GM18517 (cell line): ENCODE data around the gene TFDP3.

Experiments used
- ATAC-seq: cut with Tn5 transposase; IDR thresholded peaks from one replicate; pipeline ENCODE4 v1.9.1; 2021; ENCODE audit warnings: mild to moderate bottlenecking, moderate library complexity; ENCODE audit not compliant: unreplicated experiment

The TFDP3 gene, protein sequence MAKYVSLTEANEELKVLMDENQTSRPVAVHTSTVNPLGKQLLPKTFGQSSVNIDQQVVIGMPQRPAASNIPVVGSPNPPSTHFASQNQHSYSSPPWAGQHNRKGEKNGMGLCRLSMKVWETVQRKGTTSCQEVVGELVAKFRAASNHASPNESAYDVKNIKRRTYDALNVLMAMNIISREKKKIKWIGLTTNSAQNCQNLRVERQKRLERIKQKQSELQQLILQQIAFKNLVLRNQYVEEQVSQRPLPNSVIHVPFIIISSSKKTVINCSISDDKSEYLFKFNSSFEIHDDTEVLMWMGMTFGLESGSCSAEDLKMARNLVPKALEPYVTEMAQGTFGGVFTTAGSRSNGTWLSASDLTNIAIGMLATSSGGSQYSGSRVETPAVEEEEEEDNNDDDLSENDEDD

DNA sequence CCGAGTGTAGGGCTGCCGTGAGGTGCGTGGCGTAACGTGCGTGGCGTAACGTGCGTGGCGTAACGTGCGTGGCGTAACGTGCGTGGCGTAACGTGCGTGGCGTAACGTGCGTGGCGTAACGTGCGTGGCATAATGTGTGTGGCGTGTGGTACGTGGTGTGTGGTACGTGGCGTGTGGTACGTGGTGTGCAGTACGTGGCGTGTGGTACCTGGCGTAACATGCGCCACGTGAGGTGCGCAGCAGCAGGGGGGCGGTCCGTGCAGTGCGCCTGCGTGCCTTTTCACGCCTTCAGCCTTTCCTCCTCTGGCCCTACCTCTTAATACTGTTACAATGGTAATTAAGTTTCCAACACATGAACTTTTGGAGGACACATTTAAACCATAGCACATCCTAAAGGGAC is at the start of gene TFDP3:
Gene TFDP3, minus strand, starts transcription at position 26 of the 400 bp plus-strand sequence. CDS start 95 bp downstream, outside the sequence.
- no peak for ATAC-seq

DNA sequence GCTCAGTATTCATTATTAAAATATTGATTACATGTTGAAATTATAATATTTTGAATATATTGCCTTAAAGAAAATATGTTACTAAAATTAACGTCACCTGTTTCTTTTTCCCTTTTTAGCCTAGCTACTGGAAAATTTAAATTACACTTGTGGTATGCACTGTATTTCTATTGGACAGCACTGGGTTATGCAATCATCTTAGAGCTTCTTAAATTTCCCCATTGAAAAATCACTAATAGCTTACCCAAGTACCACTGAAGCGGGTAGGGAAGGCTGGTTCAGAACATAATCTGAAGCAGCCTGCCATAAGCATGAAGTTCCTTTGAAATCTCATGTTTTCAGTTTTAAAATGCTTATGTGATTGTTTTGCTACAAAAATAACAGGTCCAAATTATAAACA is 49.5 kb upstream of the TFDP3 start:
- ATAC-seq = no peak

DNA sequence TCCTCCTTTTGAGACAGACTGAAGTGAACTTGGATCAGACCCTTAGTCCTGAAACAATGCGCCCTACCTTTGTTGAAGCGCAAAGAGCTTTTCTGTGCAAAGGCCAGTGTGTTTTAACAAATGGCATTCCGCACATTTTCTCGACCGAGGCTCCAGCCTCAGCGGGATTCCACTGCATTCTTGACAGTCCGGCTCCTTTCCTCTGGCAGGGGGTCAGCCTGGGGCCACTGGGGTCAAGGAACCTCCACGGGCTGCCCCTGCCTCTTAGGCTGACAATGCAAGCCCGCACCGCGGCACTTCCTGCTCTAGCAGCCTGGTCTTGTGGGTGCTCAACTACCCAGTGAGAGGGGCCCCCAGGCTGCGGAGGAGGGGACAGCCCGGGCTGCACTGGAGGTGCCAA is 47.2 kb upstream of the TFDP3 start:
- no peak for ATAC-seq

DNA sequence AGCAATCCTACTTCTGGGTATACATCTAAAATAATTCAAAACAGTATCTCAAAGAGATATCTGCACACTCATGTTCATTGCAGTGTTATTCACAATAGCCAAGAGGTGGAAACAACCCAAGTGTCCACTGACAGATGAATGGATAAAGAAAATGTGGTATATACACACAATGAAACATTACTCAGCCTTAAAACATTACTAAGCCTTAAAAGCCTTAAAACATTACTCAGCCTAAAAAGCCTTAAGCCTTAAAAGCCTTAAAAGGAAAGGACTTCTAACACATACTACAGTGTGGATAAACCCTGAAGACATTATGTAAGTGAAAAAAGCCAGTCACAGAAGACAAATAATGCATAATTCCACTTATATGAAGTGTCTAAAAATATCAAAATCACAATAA is 40.3 kb upstream of the TFDP3 start:
- ATAC-seq = no peak

DNA sequence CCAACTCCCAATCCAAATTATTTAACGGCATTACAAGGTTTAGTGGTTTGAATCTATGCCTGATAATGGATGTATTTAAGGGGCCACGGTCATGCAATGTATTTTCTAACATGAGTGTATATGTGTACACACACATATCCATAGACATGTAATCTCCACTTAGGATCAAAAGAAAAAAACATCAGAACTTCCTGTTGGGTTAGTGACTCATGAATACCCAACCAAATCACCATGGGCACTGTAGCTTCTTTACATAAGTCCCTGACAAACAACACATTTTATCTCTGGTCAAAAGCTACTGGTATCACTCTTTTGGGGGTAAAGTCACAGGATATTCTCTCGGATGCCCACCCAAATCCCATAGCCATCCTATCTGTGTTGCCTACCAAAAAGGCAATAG is 36.5 kb upstream of the TFDP3 start:
- ATAC-seq = no peak

DNA sequence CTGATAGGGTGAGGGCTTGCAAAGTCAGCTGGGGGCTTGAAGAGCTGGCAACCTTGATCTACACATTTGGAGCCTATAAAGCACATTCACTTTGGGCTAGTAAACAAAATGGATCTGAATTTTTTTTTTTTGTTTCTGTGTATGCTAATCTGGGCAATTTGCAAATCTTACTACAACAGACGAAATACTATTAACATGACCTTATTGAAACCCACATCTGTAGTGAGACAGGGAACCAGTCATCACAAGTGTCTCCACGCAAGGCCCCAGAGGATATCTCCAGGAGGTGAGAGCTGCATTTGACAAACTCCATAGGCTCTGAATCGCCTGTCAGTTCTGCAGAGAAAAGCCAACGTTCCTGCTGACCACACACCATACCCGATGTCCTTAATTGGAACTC is 33.0 kb upstream of the TFDP3 start:
- no peak for ATAC-seq

DNA sequence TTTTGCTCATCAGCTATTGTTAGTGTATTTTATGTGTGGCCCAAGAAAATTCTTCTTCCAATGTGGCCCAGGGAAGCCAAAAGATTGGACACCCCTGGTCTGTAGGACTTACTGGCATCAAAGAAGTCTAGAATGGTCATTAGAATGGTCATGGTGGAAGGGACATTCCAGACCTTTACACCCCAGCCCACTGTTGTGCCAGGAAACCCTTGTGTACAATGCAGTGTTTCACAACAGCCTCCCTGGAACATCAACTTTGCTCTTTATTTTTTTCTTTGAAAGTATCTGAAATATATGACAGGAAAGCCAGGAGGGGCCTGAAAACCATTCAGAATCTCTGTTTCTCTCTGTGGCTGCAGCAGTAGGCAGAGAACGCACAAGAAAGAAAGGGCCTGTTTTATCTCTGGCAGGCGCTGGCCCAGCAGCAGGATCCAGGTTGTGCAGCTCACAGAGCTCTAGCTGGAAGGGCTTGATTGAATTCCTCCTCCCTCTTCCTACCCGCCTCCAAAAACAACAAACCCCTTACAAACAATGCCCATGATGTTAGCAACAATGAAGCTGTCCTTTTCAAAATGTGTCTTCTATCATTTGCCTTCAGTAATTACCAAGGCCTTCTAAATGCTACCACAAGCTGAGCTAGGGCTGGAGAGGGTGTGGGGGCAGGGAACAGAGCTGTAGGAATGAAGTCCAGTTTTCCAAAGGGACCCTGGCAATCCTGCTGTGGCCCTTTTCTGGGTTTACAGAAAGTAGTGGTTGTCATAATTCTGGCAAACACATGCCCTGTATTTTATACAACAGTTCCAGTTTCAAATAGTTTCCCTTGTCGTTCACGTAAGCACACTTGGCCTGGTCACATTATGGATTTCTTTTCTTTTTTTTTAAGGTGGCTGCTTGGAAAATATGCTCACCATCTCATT is 32.3 kb upstream of the TFDP3 start:
- no peak for ATAC-seq

DNA sequence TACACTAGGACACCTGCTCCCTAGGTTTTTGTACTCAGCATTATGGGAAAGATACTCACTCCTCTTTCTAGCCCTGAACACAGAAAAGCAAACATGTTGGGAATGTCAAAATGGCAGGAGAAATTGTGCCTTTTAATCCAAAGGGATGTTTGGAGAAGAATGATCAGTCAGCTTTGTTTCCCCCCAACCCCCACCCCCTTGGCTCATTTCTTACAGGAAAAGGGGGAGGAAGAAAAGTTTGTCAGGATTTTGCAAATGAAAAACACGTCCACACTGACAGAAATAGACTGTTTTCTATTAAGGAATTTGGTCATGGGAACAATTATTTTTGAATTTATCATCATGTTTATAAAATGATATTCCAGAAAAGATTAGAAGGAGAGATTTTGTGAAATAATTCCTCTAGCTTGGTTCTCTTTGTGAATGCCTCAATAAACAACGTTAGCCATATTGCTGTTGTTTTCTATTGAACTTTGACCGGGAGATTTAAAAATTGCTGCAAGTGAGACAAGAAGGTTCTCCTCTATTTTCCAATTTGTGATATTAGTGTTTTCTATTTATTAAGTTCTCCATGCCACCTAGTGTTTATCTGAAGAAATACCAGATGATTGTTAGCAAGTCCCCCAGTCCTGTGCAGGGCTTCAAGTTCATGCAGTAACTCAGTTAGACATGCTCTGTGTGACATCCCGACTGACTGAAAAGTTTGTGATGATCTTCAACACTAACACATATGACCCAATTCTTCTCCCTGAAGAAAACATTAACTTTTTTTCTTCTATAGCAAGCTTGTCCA is 31.3 kb upstream of the TFDP3 start:
- ATAC-seq = no peak

DNA sequence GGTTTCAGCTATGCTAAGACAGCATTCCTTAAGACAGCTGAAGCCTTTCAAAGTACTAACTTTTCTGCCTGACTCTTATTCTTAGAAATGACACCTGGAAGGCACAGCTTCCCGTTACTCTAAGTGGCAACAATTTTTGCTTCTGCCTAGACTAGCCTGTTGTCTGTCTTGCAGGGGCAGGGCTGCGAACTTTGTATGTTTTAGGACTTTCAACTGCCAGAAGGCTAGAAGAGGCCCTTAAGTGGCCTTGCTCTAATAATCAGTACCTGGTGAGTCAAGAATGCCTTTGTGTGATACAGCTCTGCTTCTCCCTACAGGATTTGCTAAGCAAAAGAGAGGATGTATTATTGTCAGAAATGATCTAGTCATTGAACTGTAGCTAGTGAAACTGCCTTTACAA is 30.0 kb upstream of the TFDP3 start:
- no peak for ATAC-seq

DNA sequence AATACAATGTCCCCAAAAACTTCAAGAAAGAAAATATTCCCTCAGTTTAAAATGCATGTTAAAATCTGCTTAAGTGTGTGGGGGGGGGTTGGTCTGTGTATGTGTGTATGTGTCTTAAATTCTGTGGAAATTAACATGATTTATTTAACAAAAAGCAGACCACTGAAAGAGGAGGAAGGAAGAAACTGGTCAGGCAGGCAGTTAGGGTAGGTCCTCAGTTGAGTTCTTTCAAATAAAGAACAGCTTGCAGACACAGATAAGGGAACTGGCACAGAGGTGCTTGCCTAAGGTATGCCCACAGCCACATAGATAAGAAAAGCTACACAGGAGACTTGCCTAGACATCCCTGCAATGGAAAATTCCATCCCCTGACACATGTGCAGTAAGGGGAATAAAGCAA is 28.8 kb upstream of the TFDP3 start:
- ATAC-seq = no peak

DNA sequence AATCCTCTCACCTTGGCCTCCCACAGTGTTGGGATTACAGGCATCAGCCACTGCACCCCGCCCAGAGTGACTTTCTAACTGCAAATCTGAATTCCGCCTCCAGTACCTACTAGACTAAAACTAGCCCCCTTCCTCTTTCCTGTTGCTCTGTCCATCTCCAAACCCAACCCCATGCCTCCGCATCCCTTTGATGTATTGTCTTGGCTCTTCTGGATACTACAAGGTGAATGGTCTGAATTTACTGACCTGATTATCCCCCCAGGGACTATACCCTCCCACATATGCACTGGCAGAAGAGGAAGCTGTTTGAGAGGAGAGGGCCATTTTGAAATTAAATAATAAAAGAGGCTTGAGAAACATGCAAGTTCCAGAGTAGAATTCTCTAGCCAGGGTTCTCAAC is 17.7 kb upstream of the TFDP3 start:
- no peak for ATAC-seq

DNA sequence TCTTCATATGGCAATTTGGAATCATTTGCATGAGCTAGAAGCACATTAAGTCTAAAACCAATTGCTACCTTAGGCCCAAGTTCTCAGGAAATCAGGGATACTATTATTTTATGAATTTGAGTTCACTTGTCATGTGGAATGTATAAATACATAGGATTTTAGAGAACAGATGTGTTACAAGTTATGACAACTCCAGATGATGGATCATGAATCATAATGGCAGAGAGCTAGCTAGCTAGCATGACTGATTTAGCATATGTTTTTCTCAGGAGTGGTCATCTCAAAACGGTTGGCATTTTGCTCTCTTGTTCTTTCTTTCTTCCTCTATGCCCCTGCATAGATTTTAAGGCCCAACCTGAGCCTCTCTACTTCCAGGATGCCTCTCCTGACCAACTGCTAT is 14.2 kb upstream of the TFDP3 start:
- ATAC-seq = no peak

DNA sequence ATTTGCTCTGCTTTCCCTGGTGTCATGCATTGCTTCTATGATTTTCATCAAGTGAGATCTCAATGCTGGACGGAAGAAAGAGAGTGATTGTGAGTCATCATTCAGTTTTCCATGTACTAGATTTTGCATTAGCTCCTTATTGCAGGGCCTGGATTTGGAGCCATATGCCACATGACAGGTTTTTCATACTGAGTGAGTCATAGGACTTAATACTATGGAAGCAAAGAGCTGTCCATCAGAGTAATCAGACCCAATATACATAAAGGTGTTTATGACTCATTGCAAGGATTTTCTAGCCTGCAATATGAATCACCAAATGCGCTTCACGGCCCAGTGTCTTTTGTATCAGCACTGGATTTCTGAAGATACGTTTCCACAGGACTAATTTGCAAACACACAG is 11.2 kb upstream of the TFDP3 start:
- ATAC-seq = no peak

DNA sequence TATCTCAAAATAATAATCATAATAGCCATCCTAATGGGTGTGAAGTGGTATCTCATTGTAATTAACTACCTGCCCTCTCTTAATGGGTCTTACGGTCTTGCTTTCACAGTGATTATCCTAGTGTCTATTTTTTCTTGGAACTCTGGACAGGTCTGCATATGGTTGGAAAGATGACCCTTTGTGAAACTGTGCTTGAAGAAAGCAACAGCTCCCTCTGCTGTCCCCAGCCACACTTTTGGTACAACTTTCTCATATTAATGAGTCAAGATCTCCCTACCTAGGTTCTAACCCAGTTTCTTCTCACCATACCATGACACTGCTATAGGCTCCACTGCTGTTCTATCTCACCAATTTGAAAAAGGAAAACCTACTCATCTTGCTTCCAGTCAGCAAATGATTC is 2.4 kb downstream of the TFDP3 start:
- ATAC-seq = no peak

DNA sequence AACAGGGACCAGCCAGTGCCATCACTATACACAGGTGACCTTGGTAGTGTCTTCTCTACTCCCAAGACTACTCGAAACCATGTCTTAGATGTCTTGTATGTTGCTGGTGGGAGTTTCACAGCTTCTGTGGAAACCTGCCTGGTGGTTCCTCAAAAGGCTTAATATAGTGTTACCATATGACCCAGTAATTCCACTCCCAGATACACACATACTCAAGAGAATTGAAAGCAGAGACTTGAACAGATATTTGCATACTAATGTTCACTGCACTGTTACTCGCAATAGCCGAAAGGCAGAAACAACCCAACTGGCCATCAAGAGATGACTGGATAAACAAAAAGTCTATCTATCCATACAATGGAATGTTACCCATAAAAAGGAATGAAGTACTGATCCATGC is 3.1 kb downstream of the TFDP3 start:
- ATAC-seq = no peak

DNA sequence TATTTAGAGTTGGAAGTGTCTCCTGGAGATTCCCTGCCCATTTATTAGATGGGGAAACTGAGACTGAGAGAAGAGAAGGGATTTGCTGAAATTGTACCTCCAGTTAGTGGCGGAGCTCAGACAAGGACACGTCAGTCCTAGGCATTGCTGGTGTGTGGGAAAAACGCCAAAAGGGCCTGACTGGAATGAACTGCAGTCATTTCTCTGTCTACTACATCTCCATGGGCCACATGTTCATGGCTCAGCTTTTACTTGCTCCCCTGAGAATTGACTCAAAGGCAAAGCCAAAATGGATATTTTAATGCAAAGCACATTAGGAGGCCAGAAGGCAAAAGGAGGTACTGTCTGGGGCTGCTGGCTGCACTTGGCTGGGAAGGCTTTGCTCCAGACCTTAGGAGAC is 3.9 kb downstream of the TFDP3 start:
- ATAC-seq = no peak

DNA sequence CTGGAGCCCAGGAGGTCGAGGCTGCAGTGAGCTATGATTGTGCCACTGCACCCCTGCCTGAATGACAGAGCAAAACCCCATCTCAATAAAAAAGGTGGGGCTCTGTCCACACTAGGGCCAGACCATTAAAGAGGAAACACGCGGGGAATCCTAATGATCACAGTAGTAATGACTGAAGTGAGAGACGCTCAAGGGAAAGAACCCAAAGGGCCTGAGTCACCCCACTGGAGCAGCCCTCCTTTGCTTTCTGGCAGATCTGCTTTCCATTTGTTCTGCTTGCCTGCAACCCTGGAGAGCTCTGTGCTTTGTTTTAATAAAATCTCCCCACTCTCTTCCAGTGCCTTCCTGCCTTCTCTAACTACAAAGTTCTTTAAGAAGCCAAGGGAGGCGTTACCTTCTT is 5.0 kb downstream of the TFDP3 start:
- ATAC-seq = no peak

DNA sequence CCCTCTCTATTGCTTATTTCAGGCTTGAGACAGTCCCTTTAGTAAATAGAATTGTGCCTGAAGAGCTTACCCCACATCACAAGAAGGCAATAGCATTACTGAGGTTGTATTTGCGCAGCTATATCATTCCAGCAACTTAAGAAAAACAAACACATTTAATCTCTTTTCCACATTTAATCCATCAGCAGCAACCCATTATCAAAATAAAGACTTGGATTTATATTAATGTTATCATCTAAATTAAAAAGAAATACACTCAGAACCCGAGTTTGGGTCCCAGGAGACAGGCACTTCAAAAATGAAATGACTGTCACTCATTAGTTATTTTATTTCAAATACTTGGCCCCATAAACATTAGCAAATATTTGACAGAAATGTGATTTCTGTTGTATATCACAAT is 10.4 kb downstream of the TFDP3 start:
- ATAC-seq = no peak

DNA sequence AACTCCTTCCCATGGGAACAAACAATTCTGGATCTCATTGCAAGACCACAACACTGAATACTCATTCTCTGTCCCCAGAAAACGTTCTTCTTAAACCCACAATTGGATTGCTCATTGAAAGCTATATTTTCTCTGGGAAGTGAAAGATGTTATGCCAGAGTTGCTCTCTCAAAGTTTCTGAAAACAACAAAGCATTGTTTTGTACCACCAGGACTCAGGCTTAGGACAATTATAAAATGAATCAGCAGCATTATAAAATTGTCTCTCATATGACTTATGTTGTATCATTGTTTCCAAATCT is 26.5 kb downstream of the TFDP3 start:
- ATAC-seq = no peak

DNA sequence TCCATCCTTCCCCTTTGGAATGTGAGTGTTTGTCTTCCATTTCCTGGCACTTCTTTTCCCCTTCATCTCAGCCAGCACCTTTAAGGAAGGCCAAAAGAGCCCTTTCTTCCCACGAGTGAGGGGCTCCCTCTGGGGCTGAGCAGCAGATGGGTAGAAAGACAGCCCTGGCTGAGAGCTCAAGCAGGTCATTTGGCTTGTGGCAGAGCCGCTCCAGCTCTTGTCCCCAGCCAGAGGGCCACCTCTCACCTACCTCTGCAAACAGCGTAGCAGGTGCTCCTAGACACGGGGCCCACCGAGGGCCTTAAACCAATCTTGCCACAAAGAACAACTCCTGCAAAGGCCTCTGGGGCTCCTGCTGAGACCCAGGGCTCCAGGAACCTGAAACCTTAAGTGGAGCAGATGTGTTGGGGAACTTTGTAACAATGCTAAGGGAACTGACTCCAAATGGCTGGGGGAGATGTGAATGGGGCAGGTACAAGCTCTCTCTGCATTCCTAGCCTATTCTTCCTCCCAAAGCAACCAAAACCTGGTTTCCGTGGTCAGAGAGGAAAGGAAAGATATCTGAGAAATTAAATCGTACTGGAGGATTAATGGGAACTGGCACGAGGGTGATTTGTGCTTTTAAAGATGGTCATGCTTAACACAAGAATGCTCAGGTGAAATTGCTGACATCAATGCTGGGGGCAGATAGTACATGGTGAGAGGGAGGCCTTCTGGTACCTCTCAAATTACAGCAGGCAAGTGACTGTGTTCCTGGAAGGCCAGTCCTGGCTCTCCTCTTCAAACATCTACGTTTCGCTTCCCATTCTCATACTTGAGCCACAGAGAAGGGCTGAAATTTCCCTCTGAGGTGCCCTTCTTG is 27.0 kb downstream of the TFDP3 start:
- no peak for ATAC-seq

DNA sequence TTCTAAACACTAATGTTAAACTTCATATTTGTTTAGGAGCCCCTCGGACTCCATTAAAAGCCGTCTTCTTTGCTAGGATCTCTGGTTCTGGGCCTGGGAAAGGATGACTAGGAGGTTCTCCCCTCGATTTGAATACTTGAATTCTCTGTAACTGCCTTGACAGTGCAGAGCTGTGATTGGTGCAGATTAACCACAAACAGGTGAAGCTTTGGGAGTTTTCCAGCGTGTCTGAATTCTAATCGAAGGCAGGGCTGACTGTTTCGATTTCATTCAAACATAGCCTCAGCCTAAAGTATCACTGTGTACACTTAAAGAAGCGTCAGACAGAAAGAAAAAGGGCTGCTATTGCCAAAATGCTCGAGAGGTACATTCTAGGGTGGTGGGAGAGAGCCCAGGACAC is 29.0 kb downstream of the TFDP3 start:
- ATAC-seq = no peak
